OCI-LY7 (cell line): ENCODE measurements around the gene TRIO. TPM values are rescaled to one million over a fixed set of nuclear protein-coding genes. Genes with fewer than 3 reads are reported as not detected.

ENCODE experiments used
- BruUV-seq: library from RNA; stranded (reverse); fragments of 400-500 nt; replicated peaks from 2 replicates; lab custom pipeline; 2021; lab: Mats Ljungman, UMichigan
- CTCF ChIA-PET: fragments of 300-600 bp; sonication (Branson Sonifier 250); formaldehyde crosslinking; loops from one replicate; lab custom pipeline; 2022; ENCODE audit warnings: antibody characterized with exemption; ENCODE audit not compliant: unreplicated experiment; lab: Charles Lee
- POLR2A ChIA-PET: fragments of 300-600 bp; sonication (Branson Sonifier 250); formaldehyde crosslinking; loops from one replicate; lab custom pipeline; 2022; ENCODE audit warnings: antibody characterized with exemption; lab: Charles Lee
- DNase-seq: peaks from one replicate; pipeline ENCODE4 v3.0.0-alpha.2; 2015; ENCODE audit warnings: low spot score
- H2AFZ ChIP-seq: fragments of 200-600 bp; sonication (generic), shearing (Covaris generic); 2 replicates; pipeline ENCODE4 v1.6.1; 2014; ENCODE audit warnings: mild to moderate bottlenecking, antibody characterized with exemption, low read length, moderate library complexity
- H3K27ac ChIP-seq: fragments of 200-600 bp; sonication (generic); 2 replicates; pipeline ENCODE4 v1.5.1; 2014; ENCODE audit warnings: mixed run types, low read depth, mild to moderate bottlenecking, moderate library complexity, low read length, inconsistent platforms; ENCODE audit not compliant: poor library complexity, severe bottlenecking
- H3K36me3 ChIP-seq: fragments of 200-600 bp; sonication (generic); 2 replicates; pipeline ENCODE4 v1.6.1; 2014; ENCODE audit warnings: mild to moderate bottlenecking, antibody characterized with exemption, low read length, moderate library complexity, mixed read lengths; ENCODE audit not compliant: insufficient read depth
- H3K4me1 ChIP-seq: fragments of 200-600 bp; sonication (generic); 2 replicates; pipeline ENCODE4 v1.5.1; 2014; ENCODE audit warnings: mild to moderate bottlenecking, low read length; ENCODE audit not compliant: insufficient read depth, poor library complexity, severe bottlenecking
- H3K4me2 ChIP-seq: fragments of 200-600 bp; sonication (generic); 2 replicates; pipeline ENCODE4 v1.6.1; 2014; ENCODE audit warnings: mild to moderate bottlenecking, low read length
- H3K4me3 ChIP-seq: fragments of 200-600 bp; sonication (generic); 2 replicates; pipeline ENCODE4 v1.5.1; 2014; ENCODE audit warnings: mild to moderate bottlenecking, low read depth, low read length; ENCODE audit not compliant: poor library complexity, severe bottlenecking
- H3K79me2 ChIP-seq: fragments of 200-600 bp; sonication (generic); 2 replicates; pipeline ENCODE4 v1.6.1; 2016; ENCODE audit warnings: low read depth, mild to moderate bottlenecking, low read length, moderate library complexity, mixed read lengths; ENCODE audit not compliant: insufficient read depth
- H3K9me2 ChIP-seq: fragments of 200-600 bp; sonication (generic); 2 replicates; pipeline ENCODE4 v1.6.1; 2016; ENCODE audit warnings: mild to moderate bottlenecking, low read length, mixed read lengths; ENCODE audit not compliant: insufficient read depth
- H3K9me3 ChIP-seq: fragments of 200-600 bp; sonication (generic); 2 replicates; pipeline ENCODE4 v1.6.1; 2014; ENCODE audit warnings: mild to moderate bottlenecking, mixed run types, low read length, mixed read lengths
- H4K20me1 ChIP-seq: fragments of 200-600 bp; sonication (generic); 2 replicates; pipeline ENCODE4 v1.6.1; 2014; ENCODE audit warnings: mild to moderate bottlenecking, antibody characterized with exemption, low read length, moderate library complexity, mixed read lengths; ENCODE audit not compliant: insufficient read depth
- CTCF ChIP-seq: fragments of 200-600 bp; sonication (generic); conservative IDR thresholded peaks from 2 replicates; pipeline ENCODE4 v1.5.1; 2014; ENCODE audit warnings: mild to moderate bottlenecking, antibody characterized with exemption, low read length, moderate library complexity, mixed read lengths
- EZH2phosphoT487 ChIP-seq: fragments of 200-600 bp; sonication (generic); IDR thresholded peaks from 2 replicates; pipeline ENCODE4 v1.6.1; 2018; ENCODE audit warnings: low read depth, borderline replicate concordance, mild to moderate bottlenecking, mixed run types, antibody characterized with exemption, low read length, moderate library complexity, mixed read lengths
- intact Hi-C: fragments of 100-400 bp; cut with micrococcal nuclease; formaldehyde crosslinking; loops from one replicate; pipeline ENCODE4 v1.10.0; 2022; ENCODE audit not compliant: unreplicated experiment
- total RNA-seq, 2 experiments: library from RNA; depleted of rRNA in 1 of 2; stranded (reverse); fragments of >200 nt in 1 of 2; shearing (Covaris generic) in 1 of 2; gene quantifications; 2 replicates each; pipeline ENCODE4 v1.2.3, GENCODE V29; 2014 to 2022

Gene TRIO
- total RNA-seq, 2 experiments from 2014 or later, result 35.8 to 55.1 TPM

GRCh38 chr5:14415698-14416074, 272.5 kb downstream of the TRIO start:
- no peaks in the 10 kb centered on the region for H3K36me3 ChIP-seq
- ChIA-PET POLR2A (interaction anchor here (0.8 kb wide), 1 partner anchor 44 kb away, joined by 3 read pairs; no protein-coding TSS in a partner anchor), CTCF (no interaction called here)
- no peaks in the 10 kb centered on the region for H3K9me2 ChIP-seq
- no peak overlapping the region for H2AFZ ChIP-seq
- no peak overlapping the region for H3K4me2 ChIP-seq
- intact Hi-C loops, result no loop called here
- BruUV-seq, result no TSS peak
- no peaks in the 10 kb centered on the region for H3K9me3 ChIP-seq
- TF ChIP-seq CTCF (no peak), EZH2phosphoT487 (no peak)
- no peak for DNase-seq
- no peak overlapping the region for H3K27ac ChIP-seq
- no peaks in the 10 kb centered on the region for H4K20me1 ChIP-seq
- no peak overlapping the region for H3K4me3 ChIP-seq
- no peaks in the 10 kb centered on the region for H3K79me2 ChIP-seq
- H3K4me1 ChIP-seq, result no peaks in the 10 kb centered on the region

- H4K20me1 ChIP-seq, result no peaks in the 10 kb centered on the region
- no peaks in the 10 kb centered on the region for H3K36me3 ChIP-seq
- no peak for TF ChIP-seq EZH2phosphoT487
- POLR2A ChIA-PET, result interaction anchor here (0.6 to 0.8 kb wide), 2 partner anchors 43 to 81 kb away, joined by 3 read pairs; no protein-coding TSS in a partner anchor
- no peak for DNase-seq
- intact Hi-C loops, result no loop called here
- no peak overlapping the region for H3K27ac ChIP-seq
- CTCF ChIA-PET, result no interaction called here
- H3K79me2 ChIP-seq, result no peaks in the 10 kb centered on the region
- H2AFZ ChIP-seq, result no peak overlapping the region
- no peak overlapping the region for H3K4me2 ChIP-seq
- H3K9me3 ChIP-seq, result no peaks in the 10 kb centered on the region
- no TSS peak for BruUV-seq
- H3K9me2 ChIP-seq, result no peaks in the 10 kb centered on the region
- no peaks in the 10 kb centered on the region for H3K4me1 ChIP-seq
- no peak overlapping the region for H3K4me3 ChIP-seq
These were observed 273.6 kb downstream of the TRIO start for GRCh38 chr5:14416621-14417275.

- intact Hi-C loops, result no loop called here
- Histone ChIP-seq H3K4me1 (no peaks in the 10 kb centered on the region), H4K20me1 (no peaks in the 10 kb centered on the region), H3K9me3 (no peaks in the 10 kb centered on the region), H3K36me3 (no peaks in the 10 kb centered on the region), H2AFZ (no peak overlapping the region), H3K9me2 (no peaks in the 10 kb centered on the region), H3K4me3 (no peak overlapping the region), H3K79me2 (no peaks in the 10 kb centered on the region), H3K4me2 (no peak overlapping the region), H3K27ac (no peak overlapping the region)
- ChIA-PET POLR2A (no interaction called here), CTCF (no interaction called here)
- no TSS peak for BruUV-seq
- TF ChIP-seq EZH2phosphoT487 (no peak), CTCF (no peak)
- DNase-seq, result no peak
These were observed 274.2 kb downstream of the TRIO start for GRCh38 chr5:14417276-14417730.
